H1 (cell line): ENCODE results near the gene NR1H2. TPM values are rescaled to one million over a fixed set of nuclear protein-coding genes. Genes with fewer than 3 reads are reported as not detected.
"Not testable (repeated sequence)": the region's sequence is repeated elsewhere in the genome, so short reads cannot be mapped to it uniquely, and the experiment has no call there.

Experiments
- CTCF ChIA-PET: fragments of 300-600 bp; sonication (Branson Sonifier 250); formaldehyde crosslinking; loops from one replicate; lab custom pipeline; 2021; ENCODE audit not compliant: partially characterized antibody; lab: Charles Lee
- POLR2A ChIA-PET: fragments of 300-600 bp; sonication (Branson Sonifier 250); formaldehyde crosslinking; loops from one replicate; lab custom pipeline; 2021; ENCODE audit warnings: inconsistent platforms; ENCODE audit not compliant: partially characterized antibody; lab: Charles Lee
- DNase-seq, 2 experiments: peaks; one replicate each; pipeline versions ENCODE4 v3.0.0 to v3.0.0-alpha.2; 2010 to 2022; ENCODE audit warnings: low spot score in 2 of 2, low read depth in 1 of 2, mixed read lengths in 1 of 2
- FAIRE-seq: peaks from 2 replicates; lab custom pipeline; 2011; peaks lifted over from hg19 to GRCh38; lab: Jason Lieb, UNC
- H2AFZ ChIP-seq: 2 replicates; pipeline ENCODE4 v1.8.1; 2012; ENCODE audit warnings: low read length, inconsistent platforms
- H2AK5ac ChIP-seq: 2 replicates; pipeline ENCODE4 v1.6.1; 2013; ENCODE audit warnings: low read depth, low read length
- H2BK120ac ChIP-seq: replicated peaks from 2 replicates; pipeline ENCODE3; 2013; ENCODE audit warnings: low read depth, low read length, inconsistent platforms
- H2BK12ac ChIP-seq: 2 replicates; pipeline ENCODE4 v1.6.1; 2013; ENCODE audit warnings: low read depth, low read length
- H2BK15ac ChIP-seq: 2 replicates; pipeline ENCODE4 v1.6.1; 2013; ENCODE audit warnings: low read length
- H2BK20ac ChIP-seq: 2 replicates; pipeline ENCODE4 v1.6.1; 2013; ENCODE audit warnings: low read length
- H2BK5ac ChIP-seq: 2 replicates; pipeline ENCODE4 v1.6.1; 2013; ENCODE audit warnings: low read depth, low read length
- H3K14ac ChIP-seq: 2 replicates; pipeline ENCODE4 v1.6.1; 2013; ENCODE audit warnings: inconsistent platforms; ENCODE audit not compliant: insufficient read length
- H3K18ac ChIP-seq: 2 replicates; pipeline ENCODE4 v1.6.1; 2013; ENCODE audit warnings: low read length; ENCODE audit errors: extremely low read depth
- H3K23ac ChIP-seq: 2 replicates; pipeline ENCODE4 v1.6.1; 2013; ENCODE audit warnings: inconsistent platforms; ENCODE audit not compliant: insufficient read length
- H3K23me2 ChIP-seq: 2 replicates; pipeline ENCODE4 v1.6.1; 2013; ENCODE audit warnings: low read depth, low read length
- H3K27ac ChIP-seq: 2 replicates; pipeline ENCODE4 v1.6.1; 2011; ENCODE audit warnings: low read depth, low read length, inconsistent platforms
- H3K27me3 ChIP-seq, 4 experiments: replicated peaks in 1 of 4; 1 replicate in 1 of 4; 2 replicates in 3 of 4; pipeline versions ENCODE4 v1.6.1 to v1.8.1; 2011 to 2013; ENCODE audit warnings: low read length in 3 of 4, mild to moderate bottlenecking in 3 of 4, inconsistent platforms in 2 of 4, mixed read lengths in 2 of 4, moderate library complexity in 1 of 4; ENCODE audit not compliant: control insufficient read depth in 3 of 4, insufficient read depth in 3 of 4; ENCODE audit errors: extremely low read depth in 1 of 4
- H3K36me3 ChIP-seq, 4 experiments: 2 replicates each; pipeline versions ENCODE4 v1.6.1 to v1.8.1; 2011 to 2013; ENCODE audit warnings: mild to moderate bottlenecking in 4 of 4, low read length in 3 of 4, moderate library complexity in 2 of 4, control low read depth in 1 of 4, inconsistent platforms in 1 of 4; ENCODE audit not compliant: insufficient read depth in 4 of 4, control insufficient read depth in 2 of 4
- H3K4ac ChIP-seq: replicated peaks from 2 replicates; pipeline ENCODE3; 2013; ENCODE audit warnings: low read length, low read depth, mixed read lengths, inconsistent platforms; ENCODE audit not compliant: insufficient read length
- H3K4me1 ChIP-seq, 4 experiments: replicated peaks in 1 of 4; 1 replicate in 1 of 4; 2 replicates in 3 of 4; pipeline versions ENCODE4 v1.6.1 to v1.8.1; 2011 to 2013; ENCODE audit warnings: low read length in 3 of 4, inconsistent platforms in 2 of 4, mixed read lengths in 1 of 4; ENCODE audit not compliant: insufficient read depth in 4 of 4, control insufficient read depth in 3 of 4
- H3K4me2 ChIP-seq, 2 experiments: 2 replicates each; pipeline versions ENCODE4 v1.6.1 to v1.8.1; 2011 to 2013; ENCODE audit warnings: low read depth in 2 of 2, low read length in 2 of 2, control low read depth in 1 of 2, inconsistent platforms in 1 of 2, mild to moderate bottlenecking in 1 of 2; ENCODE audit not compliant: insufficient read depth in 1 of 2
- H3K4me3 ChIP-seq, 4 experiments: fragments of 200-600, 300-600 bp in 1 of 4; sonication (generic), shearing (Covaris generic), sonication (Bioruptor Twin) in 1 of 4; 2 replicates each; pipeline versions ENCODE4 v1.5.1 to v1.8.1; 2011 to 2016; ENCODE audit warnings: low read length in 4 of 4, low read depth in 3 of 4, control low read depth in 2 of 4, inconsistent platforms in 2 of 4, mild to moderate bottlenecking in 2 of 4, mixed read lengths in 1 of 4, moderate library complexity in 1 of 4; ENCODE audit not compliant: insufficient read depth in 2 of 4; ENCODE audit errors: extremely low read depth in 1 of 4
- H3K56ac ChIP-seq: replicated peaks from 2 replicates; pipeline ENCODE3; 2013; ENCODE audit warnings: low read depth, mild to moderate bottlenecking, mixed read lengths, low read length, inconsistent platforms; ENCODE audit not compliant: insufficient read length
- H3K79me1 ChIP-seq: 2 replicates; pipeline ENCODE4 v1.6.1; 2013; ENCODE audit warnings: low read depth, low read length, control low read depth
- H3K79me2 ChIP-seq, 2 experiments: 2 replicates each; pipeline versions ENCODE4 v1.6.1 to v1.8.1; 2012 to 2013; ENCODE audit warnings: low read length in 2 of 2, mild to moderate bottlenecking in 2 of 2, inconsistent platforms in 1 of 2; ENCODE audit not compliant: insufficient read depth in 2 of 2, control insufficient read depth in 1 of 2
- H3K9ac ChIP-seq, 4 experiments: replicated peaks in 1 of 4; 1 replicate in 1 of 4; 2 replicates in 3 of 4; pipeline versions ENCODE4 v1.6.1 to v1.8.1; 2011 to 2013; ENCODE audit warnings: low read depth in 3 of 4, low read length in 3 of 4, control low read depth in 2 of 4, mild to moderate bottlenecking in 2 of 4, moderate library complexity in 2 of 4, inconsistent platforms in 1 of 4; ENCODE audit errors: extremely low read depth in 1 of 4
- H3K9me3 ChIP-seq, 2 experiments: 2 replicates each; pipeline versions ENCODE4 v1.6.1 to v1.8.1; 2012 to 2013; ENCODE audit warnings: mild to moderate bottlenecking in 2 of 2, moderate library complexity in 2 of 2, control low read depth in 1 of 2, inconsistent platforms in 1 of 2, low read depth in 1 of 2, low read length in 1 of 2, mixed read lengths in 1 of 2; ENCODE audit not compliant: insufficient read depth in 2 of 2
- H4K20me1 ChIP-seq, 2 experiments: replicated peaks in 1 of 2; 2 replicates each; pipeline versions ENCODE3 to v1.8.1; 2011 to 2013; ENCODE audit warnings: inconsistent platforms in 2 of 2, low read length in 2 of 2, mild to moderate bottlenecking in 1 of 2; ENCODE audit not compliant: insufficient read depth in 2 of 2, control insufficient read depth in 1 of 2
- H4K5ac ChIP-seq: 2 replicates; pipeline ENCODE4 v1.6.1; 2013; ENCODE audit warnings: low read length, low read depth, mixed read lengths, inconsistent platforms; ENCODE audit not compliant: insufficient read length
- H4K8ac ChIP-seq: 2 replicates; pipeline ENCODE4 v1.8.0; 2013; ENCODE audit warnings: mild to moderate bottlenecking, moderate library complexity, low read length, inconsistent platforms; ENCODE audit not compliant: insufficient read depth; ENCODE audit errors: extremely low read depth
- H4K91ac ChIP-seq: replicated peaks from 2 replicates; pipeline ENCODE3; 2013; ENCODE audit warnings: low read length, mixed read lengths, inconsistent platforms; ENCODE audit not compliant: insufficient read length
- BRCA1 ChIP-seq: IDR thresholded peaks from 2 replicates; pipeline ENCODE4 v1.6.1; 2012; ENCODE audit warnings: low read depth, low read length, improper control_type of control experiment
- CBX5 ChIP-seq: fragments of 300-800, 300-1000 bp; sonication (generic); IDR thresholded peaks from 2 replicates; pipeline ENCODE4 v1.7.1; 2016; ENCODE audit warnings: antibody characterized with exemption, low read length, low read depth
- CEBPB ChIP-seq: IDR thresholded peaks from 2 replicates; pipeline ENCODE4 v1.6.1; 2012; ENCODE audit warnings: low read depth, low read length
- CHD1 ChIP-seq: IDR thresholded peaks from 2 replicates; pipeline ENCODE4 v1.6.1; 2012; ENCODE audit warnings: low read depth, low read length, improper control_type of control experiment
- KDM5A ChIP-seq: fragments of 200-600 bp; IDR thresholded peaks from 2 replicates; pipeline ENCODE4 v1.7.1; 2012; ENCODE audit warnings: mild to moderate bottlenecking, low read length, inconsistent platforms, mixed read lengths
- RXRA ChIP-seq: IDR thresholded peaks from 2 replicates; pipeline ENCODE4 v1.6.1; 2011; ENCODE audit warnings: low read depth, mild to moderate bottlenecking, low read length, moderate library complexity; ENCODE audit not compliant: insufficient read depth
- SP2 ChIP-seq: IDR thresholded peaks from 2 replicates; pipeline ENCODE4 v1.6.1; 2012; ENCODE audit warnings: mild to moderate bottlenecking, low read length, inconsistent platforms
- TAF1 ChIP-seq: IDR thresholded peaks from 2 replicates; pipeline ENCODE4 v1.6.1; 2011; ENCODE audit warnings: mild to moderate bottlenecking, low read depth, low read length
- TCF12 ChIP-seq: IDR thresholded peaks from 2 replicates; pipeline ENCODE4 v1.6.1; 2011; ENCODE audit warnings: low read depth, mild to moderate bottlenecking, low read length
- WGBS, 2 experiments: shearing (Covaris generic) in 1 of 2; methylation state at CpG; one replicate each; pipeline versions ENCODE4 v1.1.6 to v1.1.7; 2013 to 2015; ENCODE audit warnings: low lambda C conversion rate in 2 of 2, mixed read lengths in 2 of 2, inconsistent platforms in 1 of 2, low coverage in 1 of 2, missing lambda C conversion rate in 1 of 2; ENCODE audit not compliant: insufficient replicate concordance in 2 of 2, insufficient coverage in 1 of 2, insufficient read length in 1 of 2; ENCODE audit errors: extremely low coverage in 1 of 2, missing lambda C conversion rate in 1 of 2; 5-methylcytosine and 5-hydroxymethylcytosine counted together
- polyA plus RNA-seq, 7 experiments: library from polyadenylated mRNA; depleted of rRNA in 3 of 7; stranded (reverse) in 5 of 7; unstranded in 2 of 7; fragments of >200 nt in 5 of 7; fragments of 200-250 nt in 2 of 7; gene quantifications; 1 replicate in 5 of 7; 2 replicates in 1 of 7; 4 replicates in 1 of 7; pipeline versions ENCODE4 v1.2.1 to v1.2.3, GENCODE V29; 2011 to 2013; ENCODE audit warnings: missing spikeins in 2 of 7, mixed read lengths in 2 of 7
- total RNA-seq: library from RNA; stranded (reverse); fragmentation: NEBNext Ultra II Directional; extraction: Animal tissue kit (Norgen Biotek cat#: 25700); gene quantifications from 2 replicates; pipeline ENCODE4 v1.2.1, GENCODE V29; 2021

The NR1H2 gene
- total and polyA plus RNA-seq, 2 of the 8 experiments (the other 6 are each of a cell fraction or from before 2014, with no cell fraction given): 40.3 to 47.5 TPM

DNA sequence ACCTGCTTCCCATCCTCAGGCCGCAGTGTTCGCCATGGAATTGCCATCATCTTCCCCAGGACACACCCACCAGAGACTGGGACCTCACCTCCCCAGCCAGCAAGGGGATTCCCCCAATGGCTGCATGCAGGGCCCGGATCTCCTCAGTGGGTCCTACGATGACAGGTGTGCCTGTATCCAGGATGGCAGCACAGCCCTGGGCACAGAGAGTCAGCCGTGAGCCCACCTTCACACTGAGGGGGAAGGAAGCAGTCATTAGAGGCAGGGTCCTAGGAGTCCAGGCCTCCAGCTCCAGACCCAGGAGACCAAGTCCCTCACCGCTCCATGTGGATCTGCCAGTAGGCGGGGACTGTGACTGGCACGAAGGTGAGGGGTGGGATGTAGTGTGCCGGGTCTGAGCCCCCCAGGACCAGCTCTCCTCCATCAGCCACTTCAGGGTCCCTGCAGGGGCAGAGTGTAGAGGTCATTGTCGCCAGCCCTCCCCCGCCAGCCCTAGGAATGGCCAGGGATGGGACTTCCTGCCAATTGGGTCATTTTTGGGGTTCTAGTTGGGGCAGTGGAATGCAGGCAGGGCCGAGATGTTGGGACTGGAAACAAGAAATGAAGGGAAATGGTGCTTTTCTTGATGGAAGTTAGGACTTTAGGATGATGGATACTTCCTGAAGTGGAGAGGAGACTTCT is 41.4 kb upstream of the NR1H2 start (continued):
- TF ChIP-seq TAF1 (no peak), RXRA (no peak), CHD1 (no peak), SP2 (no peak), TCF12 (no peak), CEBPB (no peak), CBX5 (no peak), KDM5A (no peak), BRCA1 (no peak)

DNA sequence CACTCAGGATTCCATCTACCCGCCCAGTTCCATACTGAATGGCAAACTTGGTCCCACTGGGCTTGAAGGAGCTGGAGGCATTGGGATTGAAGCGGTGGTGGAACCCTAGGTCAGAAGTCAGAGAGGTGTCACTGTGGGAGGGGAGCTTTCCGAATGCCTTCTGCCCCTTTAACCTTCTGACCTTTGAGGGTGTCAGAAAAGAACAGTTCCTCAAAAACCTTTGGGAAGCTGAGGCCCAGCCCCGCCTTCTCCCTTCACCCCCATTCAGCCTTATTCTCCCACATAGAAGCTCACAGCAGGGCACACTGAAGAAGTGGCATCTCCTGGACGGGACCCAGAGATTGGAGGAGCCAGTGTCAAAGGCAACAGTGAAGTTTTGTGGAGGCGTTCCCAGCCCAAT is 39.2 kb upstream of the NR1H2 start:
- not testable (repeated sequence) for H3K9ac ChIP-seq, H2BK20ac ChIP-seq, H3K23ac ChIP-seq, H2BK5ac ChIP-seq, H3K4me1 ChIP-seq, H3K27me3 ChIP-seq, H4K5ac ChIP-seq, H3K18ac ChIP-seq, H3K14ac ChIP-seq, H2BK120ac ChIP-seq, DNase-seq, H2BK12ac ChIP-seq, H3K4me3 ChIP-seq, H3K4me2 ChIP-seq, H3K36me3 ChIP-seq, H2BK15ac ChIP-seq, H3K27ac ChIP-seq, H2AK5ac ChIP-seq, H4K91ac ChIP-seq, H3K56ac ChIP-seq, H3K9me3 ChIP-seq, H3K79me2 ChIP-seq, H3K79me1 ChIP-seq, H3K4ac ChIP-seq, FAIRE-seq, H4K20me1 ChIP-seq, H2AFZ ChIP-seq, H4K8ac ChIP-seq
- POLR2A ChIA-PET: interaction anchor here (1.2 kb wide), 1 partner anchor 29 kb away, joined by 4 read pairs; no protein-coding TSS in a partner anchor
- peaks cover 15% of the 10 kb centered on the region for H3K23me2 ChIP-seq
- WGBS, 2 experiments: 91% methylated on average over 5 of the region's 6 CpGs; no CpG with 5 or more reads in 1 of the 2 experiments
- CTCF ChIA-PET: interaction anchor here (0.9 kb wide), 1 partner anchor 32 kb away, joined by 3 read pairs; no protein-coding TSS in a partner anchor
